GM12878 (cell line): ENCODE results near the gene TMEM114. TPM values are rescaled to one million over a fixed set of nuclear protein-coding genes. Genes with fewer than 3 reads are reported as not detected.

Source experiments
- ATAC-seq: fragments of 200-7000 bp; cut with Tn5 transposase; 3 replicates; pipeline ENCODE4 v1.9.1; 2020; ENCODE audit warnings: mild to moderate bottlenecking, moderate library complexity
- BruUV-seq: library from RNA; stranded (reverse); fragments of 400-500 nt; replicated peaks from 2 replicates; lab custom pipeline; 2021; lab: Mats Ljungman, UMichigan
- CTCF ChIA-PET: fragments of 300-600 bp; sonication (Branson Sonifier 250); formaldehyde crosslinking; extraction: SDS; loops from one replicate; lab custom pipeline; 2021; ENCODE audit warnings: inconsistent platforms; lab: Yijun Ruan, JAX
- POLR2A ChIA-PET: fragments of 350-600 bp; formaldehyde crosslinking; extraction: SDS; loops from one replicate; lab custom pipeline; 2021; ENCODE audit warnings: inconsistent platforms; lab: Charles Lee
- RAD21 ChIA-PET: fragments of 300-600 bp; sonication (Branson Sonifier 250); formaldehyde crosslinking; loops from one replicate; lab custom pipeline; 2023; ENCODE audit warnings: antibody characterized with exemption; ENCODE audit not compliant: unreplicated experiment; lab: Charles Lee
- SMC1A ChIA-PET: fragments of 300-600 bp; sonication (Branson Sonifier 250); formaldehyde crosslinking; loops from one replicate; lab custom pipeline; 2023; ENCODE audit not compliant: unreplicated experiment, uncharacterized antibody; lab: Charles Lee
- DNase-seq: peaks from one replicate; pipeline ENCODE4 v3.0.0-alpha.2; 2011; ENCODE audit warnings: low read depth, low spot score
- FAIRE-seq: peaks from 3 replicates; lab custom pipeline; 2011; peaks lifted over from hg19 to GRCh38; lab: Jason Lieb, UNC
- H2AFZ ChIP-seq: 2 replicates; pipeline ENCODE4 v1.6.0; 2011; ENCODE audit warnings: low read depth, low read length, control low read depth; ENCODE audit not compliant: control insufficient read depth
- H3K27ac ChIP-seq: 2 replicates; pipeline ENCODE4 v1.5.1; 2011; ENCODE audit warnings: control low read depth; ENCODE audit not compliant: control insufficient read depth, insufficient read depth
- H3K27me3 ChIP-seq, 2 experiments: replicated peaks in 1 of 2; 2 replicates each; pipeline versions ENCODE4 v1.6.0 to v1.6.1; 2011; ENCODE audit warnings: low read length in 1 of 2; ENCODE audit not compliant: control insufficient read depth in 2 of 2, insufficient read depth in 2 of 2
- H3K36me3 ChIP-seq, 2 experiments: 2 replicates each; pipeline ENCODE4 v1.5.1; 2011; ENCODE audit warnings: low read length in 1 of 2; ENCODE audit not compliant: control insufficient read depth in 2 of 2, insufficient read depth in 2 of 2
- H3K4me1 ChIP-seq: 2 replicates; pipeline ENCODE4 v1.6.1; 2011; ENCODE audit warnings: mild to moderate bottlenecking, low read length, moderate library complexity, mixed read lengths; ENCODE audit not compliant: control insufficient read depth, insufficient read depth
- H3K4me2 ChIP-seq: 2 replicates; pipeline ENCODE4 v1.6.0; 2011; ENCODE audit warnings: control low read depth; ENCODE audit not compliant: control insufficient read depth, insufficient read depth
- H3K4me3 ChIP-seq: fragments of 200-600 bp; sonication (generic); 2 replicates; pipeline ENCODE4 v1.5.1; 2016
- H3K79me2 ChIP-seq: 2 replicates; pipeline ENCODE4 v1.6.0; 2011; ENCODE audit warnings: low read length; ENCODE audit not compliant: control insufficient read depth, insufficient read depth
- H3K9ac ChIP-seq: 2 replicates; pipeline ENCODE4 v1.8.0; 2011; ENCODE audit warnings: low read length, control low read depth, mixed read lengths; ENCODE audit not compliant: control insufficient read depth, insufficient read depth
- H3K9me3 ChIP-seq: replicated peaks from 3 replicates; pipeline ENCODE4 v1.5.1; 2011; ENCODE audit warnings: mild to moderate bottlenecking, low read length; ENCODE audit not compliant: control insufficient read depth, insufficient read depth
- H4K20me1 ChIP-seq: 2 replicates; pipeline ENCODE4 v1.6.0; 2011; ENCODE audit not compliant: control insufficient read depth, insufficient read depth
- HDGF ChIP-seq: fragments of 450-650 bp; IDR thresholded peaks from 2 replicates; pipeline ENCODE4 v1.6.1; 2016; ENCODE audit warnings: antibody characterized with exemption
- SMAD1 ChIP-seq: fragments of 450-650 bp; IDR thresholded peaks from 2 replicates; pipeline ENCODE4 v1.6.1; 2018; ENCODE audit warnings: mild to moderate bottlenecking, low read depth; ENCODE audit not compliant: partially characterized antibody
- SP1 ChIP-seq: IDR thresholded peaks from one replicate; pipeline ENCODE4 v1.6.1; 2011; ENCODE audit warnings: low read depth, low read length
- WGBS: methylation state at CpG from one replicate; pipeline ENCODE4 v1.1.6; 2016; ENCODE audit warnings: low lambda C conversion rate; ENCODE audit not compliant: insufficient replicate concordance, insufficient coverage; ENCODE audit errors: missing lambda C conversion rate; 5-methylcytosine and 5-hydroxymethylcytosine counted together
- in situ Hi-C: fragments of 300-500 bp; cut with MboI; formaldehyde crosslinking; loops from 9 replicates; pipeline ENCODE4 v1.14.3; 2018; ENCODE audit warnings: mixed read lengths
- intact Hi-C: fragments of 100-400 bp; cut with micrococcal nuclease; formaldehyde crosslinking; loops from one replicate; pipeline ENCODE4 v1.14.2; 2022; ENCODE audit not compliant: unreplicated experiment
- polyA plus RNA-seq, 11 experiments: library from polyadenylated mRNA; depleted of rRNA in 4 of 11; unstranded in 6 of 11; stranded (reverse) in 5 of 11; fragments of >200 nt; fragmentation: Nextera tagmentation in 4 of 11; fragmentation: Illumina TruSeq in 1 of 11; extraction: Ambion mirVana in 4 of 11; extraction: Trizol in 1 of 11; gene quantifications; 1 replicate in 1 of 11; 2 replicates in 10 of 11; pipeline versions ENCODE4 v1.2.1 to v1.2.3, GENCODE V29; 2011 to 2016; ENCODE audit warnings: inconsistent platforms in 2 of 11, missing spikeins in 2 of 11, low read depth in 1 of 11
- total RNA-seq, 4 experiments: library from RNA; depleted of rRNA in 3 of 4; stranded (reverse); fragments of >200 nt in 3 of 4; fragmentation: Illumina TruSeq in 1 of 4; extraction: Trizol in 1 of 4; gene quantifications; 2 replicates each; pipeline versions ENCODE4 v1.2.1 to v1.2.3, GENCODE V29; 2013 to 2021

Gene TMEM114
- total and polyA plus RNA-seq, 10 of the 15 experiments (the other 5 are each of a cell fraction or from before 2014, with no cell fraction given) = not detected

DNA sequence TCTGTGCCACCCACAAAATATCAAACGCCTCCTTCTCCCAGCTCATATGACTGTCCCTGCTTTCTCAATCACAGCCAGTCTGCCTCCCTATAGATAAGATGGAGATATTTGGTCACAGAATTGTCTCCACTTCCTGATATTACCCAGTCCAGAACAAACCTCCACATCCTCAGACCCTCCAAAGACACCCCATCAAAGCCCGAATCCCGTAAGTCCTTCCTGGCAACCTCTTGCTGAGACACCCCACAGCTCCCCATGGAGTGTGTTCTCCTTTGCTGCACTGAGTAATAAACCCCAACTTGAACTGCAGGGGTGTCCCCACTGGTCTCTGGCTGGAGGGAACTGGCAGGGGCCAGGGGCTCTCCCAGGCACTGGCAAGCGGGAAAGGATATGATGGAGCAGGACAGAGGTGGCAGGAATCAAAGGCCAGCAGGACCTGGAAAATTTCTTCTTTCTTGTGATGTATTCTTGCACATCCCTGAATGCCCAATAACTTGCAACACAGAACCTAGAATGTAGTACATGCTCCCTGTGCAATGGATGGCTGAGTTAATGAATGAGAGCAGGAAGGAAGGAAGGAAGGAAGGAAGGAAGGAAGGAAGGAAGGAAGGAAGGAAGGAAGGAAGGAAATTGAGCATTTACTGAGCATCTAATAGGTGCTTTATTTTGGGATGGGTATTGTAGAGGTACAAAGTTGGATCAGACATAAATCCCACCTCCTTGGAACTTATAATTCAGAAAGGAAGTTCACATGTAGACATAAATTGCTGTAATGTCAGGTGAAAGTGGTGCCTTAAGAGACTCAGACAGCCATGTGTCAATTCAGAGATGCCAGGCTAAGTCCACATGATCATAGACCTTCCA lies 13.9 kb downstream of the TMEM114 start (continued):
- TF ChIP-seq SMAD1 = no peak

DNA sequence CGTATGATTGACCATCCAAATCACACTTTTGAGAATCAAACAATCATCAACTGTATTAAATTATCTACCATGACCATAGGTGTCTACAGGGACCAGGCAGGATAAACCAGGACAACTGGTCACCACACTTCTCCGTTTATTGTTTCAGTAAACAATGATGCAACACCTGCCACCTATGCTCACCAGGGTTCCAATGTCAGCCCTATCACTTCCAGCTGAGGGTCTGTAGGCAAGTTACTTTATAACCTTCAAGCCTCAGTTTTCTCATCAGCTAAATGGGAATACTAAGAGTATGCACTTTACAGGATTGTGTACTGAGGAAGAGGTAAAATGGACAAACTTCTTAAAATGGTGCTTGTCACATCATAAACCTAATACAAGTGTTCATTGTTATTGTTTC lies 14.9 kb downstream of the TMEM114 start:
- in situ Hi-C loops (loop anchor here (10.0 kb wide), 1 partner anchor 1609 kb away; the partner anchor contains the start of gene GRIN2A), intact Hi-C loops (loop anchor here (5.0 kb wide), 1 partner anchor 47 kb away; the partner anchor contains the start of gene METTL22)
- BruUV-seq = no TSS peak
- no peak overlapping the region for H2AFZ ChIP-seq
- ChIA-PET POLR2A (no interaction called here), SMC1A (interaction anchor here (1.0 to 1.3 kb wide), 2 partner anchors 10 to 216 kb away, joined by 3 to 4 read pairs; no protein-coding TSS in a partner anchor), CTCF (interaction anchor here (1.2 to 3.5 kb wide), 2 partner anchors 216 to 305 kb away, joined by 4 to 14 read pairs; no protein-coding TSS in a partner anchor), RAD21 (interaction anchor here (1.4 kb wide), 1 partner anchor 433 kb away, joined by 3 read pairs; no protein-coding TSS in a partner anchor)
- H3K79me2 ChIP-seq = no peaks in the 10 kb centered on the region
- no peaks in the 10 kb centered on the region for H3K36me3 ChIP-seq
- no peak overlapping the region for H3K9ac ChIP-seq
- H4K20me1 ChIP-seq = no peaks in the 10 kb centered on the region
- H3K4me1 ChIP-seq = no peaks in the 10 kb centered on the region
- H3K27ac ChIP-seq = no peak overlapping the region
- no peaks in the 10 kb centered on the region; a peak in 2 of 4 replicates for H3K27me3 ChIP-seq
- DNase-seq (no peak), FAIRE-seq (no peak), ATAC-seq (no peak)
- no peak overlapping the region for H3K4me3 ChIP-seq
- no peaks in the 10 kb centered on the region; the same call in 2 of the 3 replicates for H3K9me3 ChIP-seq
- TF ChIP-seq HDGF = no peak
- no peak for TF ChIP-seq SP1
- 10% methylated on average over 2 of the region's 2 CpGs for WGBS
- H3K4me2 ChIP-seq = no peak overlapping the region
